Measurements from ENCODE around the gene FEN1.

FEN1 gene

GRCh38 chr11:61756452-61757212, 36.1 kb upstream of the FEN1 start:
- no peak for DNase-seq (ENCODE audit: extremely low spot score)
- TF ChIP-seq ZNF384 (IDR thresholded peaks at IDR 0.05): no peak
- no peak for TF ChIP-seq TARDBP (IDR thresholded peaks at IDR 0.05)
- no peak for TF ChIP-seq ARNT (IDR thresholded peaks at IDR 0.05)
- no peak for TF ChIP-seq L3MBTL2 (conservative IDR thresholded peaks at IDR 0.05)
- ChIA-PET CTCF (no interaction called here), POLR2A (interaction anchor here (1.7 kb wide), 1 partner anchor 36 kb away, joined by 5 read pairs; the partner anchor contains the start of genes FEN1 and TMEM258)

- TF ChIP-seq ZNF384 (IDR thresholded peaks at IDR 0.05) (no peak), CTBP1 (IDR thresholded peaks at IDR 0.05; ENCODE audit: borderline replicate concordance) (no peak), ELF4 (IDR thresholded peaks at IDR 0.05) (no peak), SP1 (IDR thresholded peaks at IDR 0.05) (no peak), NFRKB (IDR thresholded peaks at IDR 0.05) (no peak), BHLHE40 (IDR thresholded peaks at IDR 0.05; ENCODE audit: borderline replicate concordance) (no peak), TARDBP (IDR thresholded peaks at IDR 0.05) (no peak), L3MBTL2 (conservative IDR thresholded peaks at IDR 0.05) (no peak), LEF1 (IDR thresholded peaks at IDR 0.05; ENCODE audit: borderline replicate concordance) (no peak), HDGF (IDR thresholded peaks at IDR 0.05; ENCODE audit: borderline replicate concordance) (no peak), PKNOX1 (IDR thresholded peaks at IDR 0.05) (no peak), SUZ12 (IDR thresholded peaks at IDR 0.05) (no peak)
- no peak for DNase-seq (ENCODE audit: extremely low spot score)
- ChIA-PET POLR2A (interaction anchor here (1.7 kb wide), 1 partner anchor 35 kb away, joined by 5 read pairs; the partner anchor contains the start of genes FEN1 and TMEM258), CTCF (no interaction called here)
Measured at GRCh38 chr11:61757213-61757862, 35.4 kb upstream of the FEN1 start.

GRCh38 chr11:61760946-61761345, 31.8 kb upstream of the FEN1 start:
- POLR2A ChIA-PET: interaction anchor here (1.0 kb wide), 1 partner anchor 32 kb away, joined by 3 read pairs; the partner anchor contains the start of genes FEN1 and TMEM258

GRCh38 chr11:61761440-61762222, 31.1 kb upstream of the FEN1 start:
- DNase-seq (ENCODE audit: extremely low spot score): no peak
- TF ChIP-seq FOXM1 (IDR thresholded peaks at IDR 0.05; ENCODE audit: borderline replicate concordance) (no peak), PKNOX1 (IDR thresholded peaks at IDR 0.05) (no peak), LEF1 (IDR thresholded peaks at IDR 0.05; ENCODE audit: borderline replicate concordance) (no peak), SUZ12 (IDR thresholded peaks at IDR 0.05) (no peak), HDGF (IDR thresholded peaks at IDR 0.05; ENCODE audit: borderline replicate concordance) (no peak)
- POLR2A ChIA-PET: interaction anchor here (1.0 kb wide), 1 partner anchor 31 kb away, joined by 3 read pairs; the partner anchor contains the start of genes FEN1 and TMEM258
- CTCF ChIA-PET: interaction anchor here (1.1 kb wide), 1 partner anchor 14 kb away, joined by 3 read pairs; no protein-coding TSS in a partner anchor

More at GRCh38 chr11:61760946-61761345, 31.8 kb upstream of the FEN1 start:
- no peak for DNase-seq (ENCODE audit: extremely low spot score)
- TF ChIP-seq LEF1 (IDR thresholded peaks at IDR 0.05; ENCODE audit: borderline replicate concordance) (no peak), ELF4 (IDR thresholded peaks at IDR 0.05) (no peak), L3MBTL2 (conservative IDR thresholded peaks at IDR 0.05) (no peak), PKNOX1 (IDR thresholded peaks at IDR 0.05) (no peak), BHLHE40 (IDR thresholded peaks at IDR 0.05; ENCODE audit: borderline replicate concordance) (no peak), CTBP1 (IDR thresholded peaks at IDR 0.05; ENCODE audit: borderline replicate concordance) (no peak), FOXK2 (IDR thresholded peaks at IDR 0.05) (no peak), TARDBP (IDR thresholded peaks at IDR 0.05) (no peak), HDGF (IDR thresholded peaks at IDR 0.05; ENCODE audit: borderline replicate concordance) (no peak), SUZ12 (IDR thresholded peaks at IDR 0.05) (no peak)
- CTCF ChIA-PET: interaction anchor here (1.1 kb wide), 1 partner anchor 13 kb away, joined by 3 read pairs; no protein-coding TSS in a partner anchor

GRCh38 chr11:61762223-61762615, 30.5 kb upstream of the FEN1 start:
- POLR2A ChIA-PET: interaction anchor here (1.0 kb wide), 1 partner anchor 31 kb away, joined by 3 read pairs; the partner anchor contains the start of genes FEN1 and TMEM258

More at GRCh38 chr11:61762223-61762615, 30.5 kb upstream of the FEN1 start:
- CTCF ChIA-PET: interaction anchor here (1.1 kb wide), 1 partner anchor 15 kb away, joined by 3 read pairs; no protein-coding TSS in a partner anchor
- no peak for DNase-seq (ENCODE audit: extremely low spot score)
- TF ChIP-seq ELF4 (IDR thresholded peaks at IDR 0.05) (no peak), L3MBTL2 (conservative IDR thresholded peaks at IDR 0.05) (no peak), BHLHE40 (IDR thresholded peaks at IDR 0.05; ENCODE audit: borderline replicate concordance) (no peak), PKNOX1 (IDR thresholded peaks at IDR 0.05) (no peak), TARDBP (IDR thresholded peaks at IDR 0.05) (no peak), LEF1 (IDR thresholded peaks at IDR 0.05; ENCODE audit: borderline replicate concordance) (no peak), HDGF (IDR thresholded peaks at IDR 0.05; ENCODE audit: borderline replicate concordance) (no peak), SUZ12 (IDR thresholded peaks at IDR 0.05) (no peak), ARNT (IDR thresholded peaks at IDR 0.05) (no peak), ZNF384 (IDR thresholded peaks at IDR 0.05) (no peak), SP1 (IDR thresholded peaks at IDR 0.05) (no peak), CTBP1 (IDR thresholded peaks at IDR 0.05; ENCODE audit: borderline replicate concordance) (no peak), FOXK2 (IDR thresholded peaks at IDR 0.05) (no peak)
